ENCODE data around the gene RANBP3. TPM values are rescaled to one million over a fixed set of nuclear protein-coding genes. Genes with fewer than 3 reads are reported as not detected.

The RANBP3 gene
- polyA plus RNA-seq, 1 of the 3 experiments (the other 2 are of a cell fraction): 84.0 TPM

GRCh38 chr19:5985098-5985783, 7.3 kb upstream of the RANBP3 start:
- Histone ChIP-seq H3K27ac (ENCODE audit: low read depth in 2 of 2, low read length in 1 of 2) (peak overlapping the region in 1 of 2 experiments; percentile 33; a peak in 2 of 4 replicates), H2AFZ (ENCODE audit: low read depth) (peak overlapping the region; percentile 13; the same call in 1 of the 2 replicates), H3K79me2 (ENCODE audit: insufficient read depth) (peaks cover 1% of the 10 kb centered on the region), H4K20me1 (ENCODE audit: insufficient read depth) (no peaks in the 10 kb centered on the region), H3K9me3 (no peaks in the 10 kb centered on the region), H3K9me2 (no peaks in the 10 kb centered on the region), H3K36me3 (replicated peaks in 1 of 2; ENCODE audit: control insufficient read depth in 1 of 2, insufficient read depth in 2 of 2, low read length in 1 of 2) (no peaks in the 10 kb centered on the region), H3K4me2 (peak overlapping the region; percentile 24; the same call in 1 of the 2 replicates), H3F3A (replicated peaks; ENCODE audit: insufficient read depth) (peaks cover 12% of the 10 kb centered on the region), H3K4me3 (ENCODE audit: low read depth in 2 of 2, low read length in 1 of 2) (no peak overlapping the region), H3K27me3 (ENCODE audit: insufficient read depth) (no peaks in the 10 kb centered on the region), H3K9ac (no peak overlapping the region), H3K4me1 (ENCODE audit: control insufficient read depth in 1 of 2, insufficient read depth in 2 of 2, low read depth in 1 of 2, low read length in 1 of 2) (peaks cover 3 to 11% of the 10 kb centered on the region in 2 experiments; a peak in 2 of 4 replicates)
- ChIA-PET CTCF (interaction anchor here (0.9 to 12.1 kb wide), 8 partner anchors 11 to 181 kb away, joined by 3 to 448 read pairs (median 10); no protein-coding TSS in a partner anchor), POLR2A (interaction anchor here (0.8 kb wide), 1 partner anchor 37 kb away, joined by 3 read pairs; no protein-coding TSS in a partner anchor)
- 93% methylated on average over 12 of the region's 12 CpGs for WGBS (ENCODE audit: low lambda C conversion rate)
- TF ChIP-seq YY1 (IDR thresholded peaks at IDR 0.05; ENCODE audit: low read depth) (0 out of 2 replicates have a peak, but pooled peaks have one; percentile 66), CHD2 (IDR thresholded peaks at IDR 0.05; ENCODE audit: low read length, partially characterized antibody) (no peak), RCOR1 (IDR thresholded peaks at IDR 0.05; ENCODE audit: low read length) (no peak), NFIC (IDR thresholded peaks at IDR 0.05; ENCODE audit: borderline replicate concordance) (no peak), MEF2A (IDR thresholded peaks at IDR 0.05; ENCODE audit: borderline replicate concordance, low read depth) (no peak), EP300 (IDR thresholded peaks at IDR 0.05; ENCODE audit: borderline replicate concordance in 1 of 2, low read depth in 1 of 2, low read length in 1 of 2) (no peak), RFX5 (IDR thresholded peaks at IDR 0.05; ENCODE audit: low read length) (no peak), FOSL2 (IDR thresholded peaks at IDR 0.05; ENCODE audit: borderline replicate concordance, low read depth) (peak; percentile 27; the same call in 1 of the 2 replicates), EZH2phosphoT487 (IDR thresholded peaks at IDR 0.05; ENCODE audit: borderline replicate concordance, low read depth) (no peak), ZBTB33 (IDR thresholded peaks at IDR 0.05; ENCODE audit: borderline replicate concordance, low read depth) (no peak)
- DNase-seq: no peak

- DNase-seq: no peak
- Histone ChIP-seq H3F3A (replicated peaks; ENCODE audit: insufficient read depth) (peaks cover 16% of the 10 kb centered on the region), H2AFZ (ENCODE audit: low read depth) (no peak overlapping the region), H3K79me2 (ENCODE audit: insufficient read depth) (peaks cover 6% of the 10 kb centered on the region), H3K27ac (ENCODE audit: low read depth in 2 of 2, low read length in 1 of 2) (no peak overlapping the region), H3K27me3 (ENCODE audit: insufficient read depth) (no peaks in the 10 kb centered on the region), H3K9me2 (no peaks in the 10 kb centered on the region), H3K36me3 (replicated peaks in 1 of 2; ENCODE audit: control insufficient read depth in 1 of 2, insufficient read depth in 2 of 2, low read length in 1 of 2) (no peaks in the 10 kb centered on the region), H3K4me1 (ENCODE audit: control insufficient read depth in 1 of 2, insufficient read depth in 2 of 2, low read depth in 1 of 2, low read length in 1 of 2) (peaks cover 3 to 15% of the 10 kb centered on the region in 2 experiments; a peak in 2 of 4 replicates), H3K9me3 (no peaks in the 10 kb centered on the region), H3K9ac (no peak overlapping the region), H4K20me1 (ENCODE audit: insufficient read depth) (no peaks in the 10 kb centered on the region), H3K4me2 (no peak overlapping the region), H3K4me3 (ENCODE audit: low read depth in 2 of 2, low read length in 1 of 2) (no peak overlapping the region)
- CTCF ChIA-PET: interaction anchor here (0.9 to 12.1 kb wide), 7 partner anchors 12 to 181 kb away, joined by 3 to 448 read pairs (median 16); no protein-coding TSS in a partner anchor
- 86% methylated on average over 4 of the region's 4 CpGs for WGBS (ENCODE audit: low lambda C conversion rate)
- POLR2A ChIA-PET: interaction anchor here (0.8 kb wide), 1 partner anchor 38 kb away, joined by 3 read pairs; no protein-coding TSS in a partner anchor
- TF ChIP-seq CHD2 (IDR thresholded peaks at IDR 0.05; ENCODE audit: low read length, partially characterized antibody): no peak
- TF ChIP-seq TAF1 (IDR thresholded peaks at IDR 0.05; ENCODE audit: borderline replicate concordance, low read depth, low read length): no peak
Measured at GRCh38 chr19:5984600-5984999, 6.7 kb upstream of the RANBP3 start.
